WI38 (cell line): ENCODE results near the gene PTH1R.

Source experiments
- H3K4me3 ChIP-seq: 2 replicates; pipeline ENCODE4 v1.5.1; 2011; ENCODE audit warnings: low read depth, mild to moderate bottlenecking, control low read depth, low read length
- TF ChIP-seq, protein P1 (sequence below): IDR thresholded peaks from 2 replicates; pipeline ENCODE4 v1.5.1; 2012; ENCODE audit warnings: low read depth, mild to moderate bottlenecking, control low read depth, low read length

PTH1R gene

GRCh38 chr3:46901591-46902187, 24.2 kb downstream of the PTH1R start:
- H3K4me3 ChIP-seq: no peak overlapping the region
- TF ChIP-seq, protein P1, sequence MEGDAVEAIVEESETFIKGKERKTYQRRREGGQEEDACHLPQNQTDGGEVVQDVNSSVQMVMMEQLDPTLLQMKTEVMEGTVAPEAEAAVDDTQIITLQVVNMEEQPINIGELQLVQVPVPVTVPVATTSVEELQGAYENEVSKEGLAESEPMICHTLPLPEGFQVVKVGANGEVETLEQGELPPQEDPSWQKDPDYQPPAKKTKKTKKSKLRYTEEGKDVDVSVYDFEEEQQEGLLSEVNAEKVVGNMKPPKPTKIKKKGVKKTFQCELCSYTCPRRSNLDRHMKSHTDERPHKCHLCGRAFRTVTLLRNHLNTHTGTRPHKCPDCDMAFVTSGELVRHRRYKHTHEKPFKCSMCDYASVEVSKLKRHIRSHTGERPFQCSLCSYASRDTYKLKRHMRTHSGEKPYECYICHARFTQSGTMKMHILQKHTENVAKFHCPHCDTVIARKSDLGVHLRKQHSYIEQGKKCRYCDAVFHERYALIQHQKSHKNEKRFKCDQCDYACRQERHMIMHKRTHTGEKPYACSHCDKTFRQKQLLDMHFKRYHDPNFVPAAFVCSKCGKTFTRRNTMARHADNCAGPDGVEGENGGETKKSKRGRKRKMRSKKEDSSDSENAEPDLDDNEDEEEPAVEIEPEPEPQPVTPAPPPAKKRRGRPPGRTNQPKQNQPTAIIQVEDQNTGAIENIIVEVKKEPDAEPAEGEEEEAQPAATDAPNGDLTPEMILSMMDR: no peak

DNA sequence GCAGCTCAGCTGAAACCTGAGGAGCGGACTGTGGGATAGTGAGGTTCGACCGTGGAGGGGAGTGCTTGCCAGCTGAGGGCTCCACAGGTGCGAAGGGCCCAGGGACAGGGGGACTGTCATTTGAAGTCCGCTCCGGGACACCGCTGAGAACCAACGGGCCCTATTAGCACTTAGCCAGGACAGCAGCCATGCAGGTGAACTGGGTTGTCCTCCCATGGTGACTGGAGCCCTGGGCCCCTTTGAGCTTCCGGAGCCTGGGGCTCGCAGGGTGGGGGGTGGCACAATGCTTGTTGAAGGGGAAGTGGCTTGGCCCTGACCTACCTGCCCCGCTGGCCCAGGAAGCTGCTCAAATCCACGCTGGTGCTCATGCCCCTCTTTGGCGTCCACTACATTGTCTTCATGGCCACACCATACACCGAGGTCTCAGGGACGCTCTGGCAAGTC, 24.7 kb downstream of the PTH1R start:
- no peak overlapping the region for H3K4me3 ChIP-seq
- TF ChIP-seq, protein P1: no peak

- TF ChIP-seq, protein P1: no peak
- no peak overlapping the region for H3K4me3 ChIP-seq
Measured at GRCh38 chr3:46903341-46904302, 26.1 kb downstream of the PTH1R start.

DNA sequence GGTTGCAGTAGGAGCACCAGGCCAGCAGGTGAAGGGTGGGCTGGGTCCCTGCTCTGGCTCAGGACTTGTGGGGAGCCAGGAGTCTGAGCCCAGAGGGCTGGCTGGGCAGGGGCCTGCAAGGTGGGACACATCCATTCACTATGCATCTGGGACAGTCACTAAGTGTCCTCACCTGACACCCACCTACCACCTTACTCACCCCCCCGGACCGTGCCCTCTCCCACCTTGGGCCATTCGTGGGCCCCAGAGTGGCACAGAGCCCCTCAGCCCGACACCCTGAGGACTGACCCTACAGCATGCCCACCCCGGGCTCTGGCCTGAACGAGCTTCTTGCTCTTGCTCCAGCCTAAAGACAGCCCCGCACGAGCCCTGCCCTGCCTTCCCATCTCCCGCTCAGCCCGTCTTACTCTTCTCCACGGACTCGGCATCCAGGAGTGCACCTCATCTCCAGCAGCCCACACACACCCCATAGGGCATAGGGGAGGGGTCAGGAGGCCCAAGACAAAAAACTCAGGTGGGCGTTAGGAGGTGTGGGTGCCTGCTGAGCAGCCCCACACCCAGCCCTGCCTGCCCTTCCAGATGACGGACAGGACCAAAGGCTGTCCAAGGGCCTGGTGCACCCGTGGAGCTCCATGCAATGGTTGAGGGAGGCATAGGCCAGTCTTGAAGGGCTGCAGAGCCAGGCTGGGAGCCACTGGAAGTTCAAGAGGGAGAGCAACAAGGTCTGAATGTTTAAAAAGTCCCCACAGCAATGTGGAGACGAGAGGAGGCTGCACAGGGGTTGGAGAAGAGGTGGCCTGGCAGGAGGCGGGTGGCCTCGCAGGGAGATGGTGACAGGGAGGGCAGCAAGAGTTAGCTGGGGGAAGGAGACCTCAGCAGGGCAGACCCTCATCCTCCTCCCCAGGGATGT, 27.0 kb downstream of the PTH1R start:
- no peak overlapping the region for H3K4me3 ChIP-seq
- TF ChIP-seq, protein P1: no peak

GRCh38 chr3:46905213-46905560, 27.7 kb downstream of the PTH1R start:
- TF ChIP-seq, protein P1: no peak
- no peak overlapping the region for H3K4me3 ChIP-seq

GRCh38 chr3:46905661-46906451, 28.3 kb downstream of the PTH1R start:
- TF ChIP-seq, protein P1: no peak

More at GRCh38 chr3:46905661-46906451, 28.3 kb downstream of the PTH1R start:
- H3K4me3 ChIP-seq: no peak overlapping the region
